Prostate gland (tissue), 2 donors: ENCODE data around the gene ZNF827. TPM values are rescaled to one million over a fixed set of nuclear protein-coding genes. Genes with fewer than 3 reads are reported as not detected.

Experiments used
- DNase-seq: peaks from one replicate; pipeline ENCODE4 v3.0.0-alpha.2; 2019; ENCODE audit warnings: low spot score
- H3K27ac ChIP-seq, 2 donors: fragments of 200-600 bp; sonication (generic); 2 replicates each; pipeline ENCODE4 v1.5.1; 2017 to 2019
- H3K27me3 ChIP-seq: fragments of 200-600 bp; sonication (generic); replicated peaks from 2 replicates; pipeline ENCODE4 v1.5.1; 2019; ENCODE audit not compliant: insufficient read depth
- H3K36me3 ChIP-seq, 2 donors: fragments of 200-600 bp; sonication (generic); 1 replicate in 1 of 2; 2 replicates in 1 of 2; pipeline versions ENCODE4 v1.5.1 to v1.8.1; 2017 to 2019
- H3K4me1 ChIP-seq: fragments of 200-600 bp; sonication (generic); replicated peaks from 2 replicates; pipeline ENCODE4 v1.5.1; 2019
- H3K4me3 ChIP-seq, 2 donors: fragments of 200-600 bp; sonication (generic); 2 replicates each; pipeline ENCODE4 v1.5.1; 2017 to 2019
- H3K9me3 ChIP-seq: fragments of 200-600 bp; sonication (generic); 2 replicates; pipeline ENCODE4 v1.5.1; 2017
- CTCF ChIP-seq, 4 experiments: fragments of 200-600 bp in 2 of 4; fragments of 450-650 bp in 2 of 4; sonication (generic) in 2 of 4; IDR thresholded peaks; 1 replicate in 3 of 4; 2 replicates in 1 of 4; pipeline ENCODE4 v1.5.1; 2016 to 2019; ENCODE audit warnings: antibody characterized with exemption in 4 of 4, mild to moderate bottlenecking in 2 of 4, moderate library complexity in 2 of 4
- POLR2A ChIP-seq: fragments of 450-650 bp; IDR thresholded peaks from one replicate; pipeline ENCODE4 v1.6.1; 2016; ENCODE audit warnings: antibody characterized with exemption, mild to moderate bottlenecking
- POLR2AphosphoS5 ChIP-seq: sonication (generic); formaldehyde crosslinking; IDR thresholded peaks from one replicate; pipeline ENCODE4 v1.6.1; 2017; ENCODE audit warnings: antibody characterized with exemption
- WGBS: methylation state at CpG from one replicate; pipeline ENCODE4 v1.1.5; 2018; 5-methylcytosine and 5-hydroxymethylcytosine counted together
- intact Hi-C: fragments of 100-400 bp; cut with DNase I; formaldehyde crosslinking; loops from one replicate; pipeline ENCODE4 v1.14.2; 2022
- total RNA-seq, 2 donors: library from RNA; depleted of rRNA; stranded (reverse); fragments of >200 nt; gene quantifications; one replicate each; pipeline ENCODE4 v1.1.0, GENCODE V29; 2016

The ZNF827 gene
- total RNA-seq, 2 donors from 2014 or later = 221 to 286 TPM

GRCh38 chr4:145723336-145723735 is 215.3 kb downstream of the ZNF827 start:
- Histone ChIP-seq H3K4me3 (no peak overlapping the region), H3K4me1 (no peaks in the 10 kb centered on the region), H3K36me3 (no peaks in the 10 kb centered on the region), H3K27me3 (no peaks in the 10 kb centered on the region), H3K9me3 (no peaks in the 10 kb centered on the region), H3K27ac (no peak overlapping the region)
- intact Hi-C loops = no loop called here
- DNase-seq = no peak
- TF ChIP-seq POLR2A (no peak), POLR2AphosphoS5 (peak; percentile 15), CTCF (IDR thresholded peaks at IDR 0.05) (no peak)
- WGBS = 70% methylated on average over 2 of the region's 2 CpGs

- no peaks in the 10 kb centered on the region for H3K9me3 ChIP-seq
- H3K27ac ChIP-seq = no peak overlapping the region
- H3K4me3 ChIP-seq = no peak overlapping the region
- H3K4me1 ChIP-seq = no peaks in the 10 kb centered on the region
- no peak for DNase-seq
- H3K36me3 ChIP-seq = no peaks in the 10 kb centered on the region
- intact Hi-C loops = no loop called here
- TF ChIP-seq POLR2AphosphoS5 (no peak), CTCF (IDR thresholded peaks at IDR 0.05) (no peak), POLR2A (no peak)
- H3K27me3 ChIP-seq = no peaks in the 10 kb centered on the region
- WGBS = 100% methylated on average over 1 of the region's 1 CpG
Observed at GRCh38 chr4:145722561-145722960, 216.1 kb downstream of the ZNF827 start.

GRCh38 chr4:145720656-145721055 is 218.0 kb downstream of the ZNF827 start:
- no peak overlapping the region for H3K4me3 ChIP-seq
- H3K9me3 ChIP-seq = no peaks in the 10 kb centered on the region
- TF ChIP-seq CTCF (IDR thresholded peaks at IDR 0.05) (no peak), POLR2AphosphoS5 (no peak), POLR2A (no peak)
- H3K27ac ChIP-seq = peak overlapping the region in 1 of 2 donors; percentile 38
- 91% methylated on average over 3 of the region's 3 CpGs for WGBS
- intact Hi-C loops = no loop called here
- H3K4me1 ChIP-seq = peaks cover 6% of the 10 kb centered on the region
- H3K36me3 ChIP-seq = no peaks in the 10 kb centered on the region
- no peak for DNase-seq
- H3K27me3 ChIP-seq = no peaks in the 10 kb centered on the region

GRCh38 chr4:145719752-145720624 is 218.6 kb downstream of the ZNF827 start:
- DNase-seq = no peak
- Histone ChIP-seq H3K4me1 (peaks cover 6% of the 10 kb centered on the region), H3K4me3 (no peak overlapping the region), H3K9me3 (no peaks in the 10 kb centered on the region), H3K36me3 (no peaks in the 10 kb centered on the region), H3K27ac (peak overlapping the region in 1 of 2 donors; percentile 38), H3K27me3 (no peaks in the 10 kb centered on the region)
- 68% methylated on average over 10 of the region's 10 CpGs for WGBS
- intact Hi-C loops = no loop called here
- TF ChIP-seq POLR2AphosphoS5 (no peak), CTCF (IDR thresholded peaks at IDR 0.05) (no peak), POLR2A (no peak)

- H3K27ac ChIP-seq = peak overlapping the region in 1 of 2 donors; percentile 67
- intact Hi-C loops = no loop called here
- WGBS = 17% methylated on average over 1 of the region's 1 CpG
Observed at GRCh38 chr4:145716661-145717200, 221.9 kb downstream of the ZNF827 start.

More at GRCh38 chr4:145716661-145717200, 221.9 kb downstream of the ZNF827 start:
- peaks cover 6% of the 10 kb centered on the region for H3K4me1 ChIP-seq
- no peaks in the 10 kb centered on the region for H3K36me3 ChIP-seq
- no peak for DNase-seq
- TF ChIP-seq CTCF (IDR thresholded peaks at IDR 0.05) (no peak), POLR2A (no peak), POLR2AphosphoS5 (peak; percentile 53)
- H3K4me3 ChIP-seq = no peak overlapping the region
- no peaks in the 10 kb centered on the region for H3K9me3 ChIP-seq
- H3K27me3 ChIP-seq = no peaks in the 10 kb centered on the region
